ENCODE results near the gene KCNA10. TPM values are rescaled to one million over a fixed set of nuclear protein-coding genes. Genes with fewer than 3 reads are reported as not detected.

The KCNA10 gene
- total and polyA plus RNA-seq, 2 experiments from 2014 or later = not detected

GRCh38 chr1:110566836-110567235 is 47.9 kb upstream of the KCNA10 start (continued):
- TF ChIP-seq ZNF462 (CRISPR knock-in tag; IDR thresholded peaks at IDR 0.05) (no peak), CREB1 (CRISPR knock-in tag; IDR thresholded peaks at IDR 0.05; ENCODE audit: low read depth) (no peak), ZNF114 (CRISPR knock-in tag; IDR thresholded peaks at IDR 0.05) (no peak)
- TF ChIP-seq, protein P1, sequence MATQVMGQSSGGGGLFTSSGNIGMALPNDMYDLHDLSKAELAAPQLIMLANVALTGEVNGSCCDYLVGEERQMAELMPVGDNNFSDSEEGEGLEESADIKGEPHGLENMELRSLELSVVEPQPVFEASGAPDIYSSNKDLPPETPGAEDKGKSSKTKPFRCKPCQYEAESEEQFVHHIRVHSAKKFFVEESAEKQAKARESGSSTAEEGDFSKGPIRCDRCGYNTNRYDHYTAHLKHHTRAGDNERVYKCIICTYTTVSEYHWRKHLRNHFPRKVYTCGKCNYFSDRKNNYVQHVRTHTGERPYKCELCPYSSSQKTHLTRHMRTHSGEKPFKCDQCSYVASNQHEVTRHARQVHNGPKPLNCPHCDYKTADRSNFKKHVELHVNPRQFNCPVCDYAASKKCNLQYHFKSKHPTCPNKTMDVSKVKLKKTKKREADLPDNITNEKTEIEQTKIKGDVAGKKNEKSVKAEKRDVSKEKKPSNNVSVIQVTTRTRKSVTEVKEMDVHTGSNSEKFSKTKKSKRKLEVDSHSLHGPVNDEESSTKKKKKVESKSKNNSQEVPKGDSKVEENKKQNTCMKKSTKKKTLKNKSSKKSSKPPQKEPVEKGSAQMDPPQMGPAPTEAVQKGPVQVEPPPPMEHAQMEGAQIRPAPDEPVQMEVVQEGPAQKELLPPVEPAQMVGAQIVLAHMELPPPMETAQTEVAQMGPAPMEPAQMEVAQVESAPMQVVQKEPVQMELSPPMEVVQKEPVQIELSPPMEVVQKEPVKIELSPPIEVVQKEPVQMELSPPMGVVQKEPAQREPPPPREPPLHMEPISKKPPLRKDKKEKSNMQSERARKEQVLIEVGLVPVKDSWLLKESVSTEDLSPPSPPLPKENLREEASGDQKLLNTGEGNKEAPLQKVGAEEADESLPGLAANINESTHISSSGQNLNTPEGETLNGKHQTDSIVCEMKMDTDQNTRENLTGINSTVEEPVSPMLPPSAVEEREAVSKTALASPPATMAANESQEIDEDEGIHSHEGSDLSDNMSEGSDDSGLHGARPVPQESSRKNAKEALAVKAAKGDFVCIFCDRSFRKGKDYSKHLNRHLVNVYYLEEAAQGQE (IDR thresholded peaks at IDR 0.05; ENCODE audit: unreplicated experiment) = no peak

GRCh38 chr1:110565565-110565964 is 46.6 kb upstream of the KCNA10 start:
- no peaks in the 10 kb centered on the region for H3F3A ChIP-seq (replicated peaks; ENCODE audit: low read depth)
- Mint-ChIP-seq H3K36me3 (ENCODE audit: low read depth) (no peaks in the 10 kb centered on the region), H3K9me3 (no peaks in the 10 kb centered on the region), H3K27me3 (ENCODE audit: insufficient read depth, low read depth, poor library complexity) (peaks cover 27% of the 10 kb centered on the region), H3K27ac (no peak overlapping the region), H3K4me3 (no peak overlapping the region), H3K4me1 (peaks cover 13% of the 10 kb centered on the region)
- DNase-seq (ENCODE audit: low spot score) (no peak), ATAC-seq (peak; percentile 64)
- no peak overlapping the region for H3K4me3 ChIP-seq
- H3K4me1 ChIP-seq (ENCODE audit: insufficient read depth) = no peaks in the 10 kb centered on the region
- no peak overlapping the region for H3K4me2 ChIP-seq
- peaks cover 4% of the 10 kb centered on the region; the same call in 1 of the 2 replicates for H3K27me3 ChIP-seq (ENCODE audit: insufficient read depth)
- H3K27ac ChIP-seq (ENCODE audit: low read depth) = no peak overlapping the region
- H4K20me1 ChIP-seq (replicated peaks; ENCODE audit: insufficient read depth) = no peaks in the 10 kb centered on the region
- no peaks in the 10 kb centered on the region for H3K9me2 ChIP-seq (ENCODE audit: insufficient read depth)
- no peaks in the 10 kb centered on the region for H3K79me2 ChIP-seq (replicated peaks; ENCODE audit: insufficient read depth)
- H2AFZ ChIP-seq = no peak overlapping the region
- no peaks in the 10 kb centered on the region for H3K36me3 ChIP-seq (ENCODE audit: insufficient read depth)
- TF ChIP-seq JUNB (IDR thresholded peaks at IDR 0.05; ENCODE audit: unreplicated experiment) (no peak), EZH2phosphoT487 (IDR thresholded peaks at IDR 0.05; ENCODE audit: unreplicated experiment) (no peak), ZNF462 (CRISPR knock-in tag; IDR thresholded peaks at IDR 0.05) (no peak)
